Endothelial cell of umbilical vein (primary cell): ENCODE results near the gene KANK2.
A peak's percentile ranks its signal among the peaks of the same experiment; 100 is the strongest.

Experiments
- EZH2 ChIP-seq: IDR thresholded peaks from 2 replicates; pipeline ENCODE4 v1.6.1; 2012; ENCODE audit warnings: borderline replicate concordance, low read depth, mild to moderate bottlenecking, moderate library complexity, low read length, inconsistent platforms; ENCODE audit not compliant: severe bottlenecking
- FOS ChIP-seq: IDR thresholded peaks from 2 replicates; pipeline ENCODE4 v1.6.1; 2011; ENCODE audit warnings: mild to moderate bottlenecking, low read length, moderate library complexity, borderline replicate concordance; ENCODE audit not compliant: insufficient read depth
- JUN ChIP-seq: IDR thresholded peaks from 2 replicates; pipeline ENCODE4 v1.6.1; 2011; ENCODE audit warnings: borderline replicate concordance, low read depth; ENCODE audit not compliant: insufficient read length, insufficient read depth
- MYC ChIP-seq: IDR thresholded peaks from one replicate; pipeline ENCODE4 v1.6.1; 2011; ENCODE audit warnings: mild to moderate bottlenecking, low read depth, low read length
- POLR2A ChIP-seq: IDR thresholded peaks from 2 replicates; pipeline ENCODE4 v1.6.1; 2012; ENCODE audit warnings: low read depth, mild to moderate bottlenecking, control low read depth, low read length
- POLR2AphosphoS5 ChIP-seq: IDR thresholded peaks from 2 replicates; pipeline ENCODE4 v1.6.1; 2012; ENCODE audit warnings: low read depth, mild to moderate bottlenecking, control low read depth, low read length, moderate library complexity; ENCODE audit not compliant: insufficient read depth
- TF ChIP-seq, protein P1 (sequence below), 2 donors: IDR thresholded peaks; 1 replicate in 1 of 2; 2 replicates in 1 of 2; pipeline ENCODE4 v1.5.1; 2011; ENCODE audit warnings: low read length in 2 of 2, mild to moderate bottlenecking in 2 of 2, moderate library complexity in 2 of 2, control low read depth in 1 of 2, inconsistent platforms in 1 of 2, low read depth in 1 of 2; ENCODE audit not compliant: insufficient read depth in 1 of 2; ENCODE audit errors: extremely low read depth in 1 of 2
- TF ChIP-seq, protein P2 (sequence below): IDR thresholded peaks from 2 replicates; pipeline ENCODE4 v1.6.1; 2011; ENCODE audit not compliant: insufficient read depth, insufficient read length

- TF ChIP-seq, protein P1, sequence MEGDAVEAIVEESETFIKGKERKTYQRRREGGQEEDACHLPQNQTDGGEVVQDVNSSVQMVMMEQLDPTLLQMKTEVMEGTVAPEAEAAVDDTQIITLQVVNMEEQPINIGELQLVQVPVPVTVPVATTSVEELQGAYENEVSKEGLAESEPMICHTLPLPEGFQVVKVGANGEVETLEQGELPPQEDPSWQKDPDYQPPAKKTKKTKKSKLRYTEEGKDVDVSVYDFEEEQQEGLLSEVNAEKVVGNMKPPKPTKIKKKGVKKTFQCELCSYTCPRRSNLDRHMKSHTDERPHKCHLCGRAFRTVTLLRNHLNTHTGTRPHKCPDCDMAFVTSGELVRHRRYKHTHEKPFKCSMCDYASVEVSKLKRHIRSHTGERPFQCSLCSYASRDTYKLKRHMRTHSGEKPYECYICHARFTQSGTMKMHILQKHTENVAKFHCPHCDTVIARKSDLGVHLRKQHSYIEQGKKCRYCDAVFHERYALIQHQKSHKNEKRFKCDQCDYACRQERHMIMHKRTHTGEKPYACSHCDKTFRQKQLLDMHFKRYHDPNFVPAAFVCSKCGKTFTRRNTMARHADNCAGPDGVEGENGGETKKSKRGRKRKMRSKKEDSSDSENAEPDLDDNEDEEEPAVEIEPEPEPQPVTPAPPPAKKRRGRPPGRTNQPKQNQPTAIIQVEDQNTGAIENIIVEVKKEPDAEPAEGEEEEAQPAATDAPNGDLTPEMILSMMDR (IDR thresholded peaks at IDR 0.05; ENCODE audit: extremely low read depth in 1 of 2, insufficient read depth in 1 of 2, low read depth in 1 of 2, low read length in 2 of 2) = no peak
- TF ChIP-seq POLR2AphosphoS5 = no peak
- TF ChIP-seq EZH2 = no peak
- peak; percentile 44 for TF ChIP-seq POLR2A
- no peak for TF ChIP-seq FOS
- no peak for TF ChIP-seq MYC
- TF ChIP-seq, protein P2, sequence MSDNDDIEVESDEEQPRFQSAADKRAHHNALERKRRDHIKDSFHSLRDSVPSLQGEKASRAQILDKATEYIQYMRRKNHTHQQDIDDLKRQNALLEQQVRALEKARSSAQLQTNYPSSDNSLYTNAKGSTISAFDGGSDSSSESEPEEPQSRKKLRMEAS = no peak
- no peak for TF ChIP-seq JUN
Measured at GRCh38 chr19:11230621-11231386, 33.5 kb upstream of the KANK2 start.
